Effector CD4-positive, alpha-beta T cell (primary cell): ENCODE data around the gene HIVEP3.

ENCODE experiments used
- DNase-seq: peaks from one replicate; pipeline ENCODE4 v3.0.0-alpha.2; 2020

HIVEP3 gene

GRCh38 chr1:41524676-41525675, 393.7 kb downstream of the HIVEP3 start:
- DNase-seq = no peak

- DNase-seq = no peak
Observed at GRCh38 chr1:41523949-41524675, 394.6 kb downstream of the HIVEP3 start.

- no peak for DNase-seq
Observed at GRCh38 chr1:41523071-41523470, 395.7 kb downstream of the HIVEP3 start.

DNA sequence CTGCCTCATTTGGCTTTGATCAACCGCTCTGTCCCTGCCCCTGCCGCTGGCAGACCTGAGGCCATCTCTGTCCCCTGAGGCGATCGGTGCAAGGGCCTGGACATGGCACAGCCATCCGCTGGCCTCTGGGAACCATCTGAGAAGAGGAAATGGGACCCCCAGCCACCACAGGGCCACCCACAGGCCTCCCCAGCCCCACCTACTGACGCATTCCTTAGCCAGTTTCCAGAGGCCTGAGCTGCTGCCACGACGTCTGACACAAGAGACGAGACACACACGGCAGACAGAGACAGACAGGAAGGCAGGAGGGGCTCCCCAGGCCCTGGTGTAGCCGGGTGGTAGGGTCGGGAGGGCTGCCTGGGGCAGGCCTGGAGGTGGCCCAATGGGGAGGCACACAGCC, 397.0 kb downstream of the HIVEP3 start:
- DNase-seq = no peak

DNA sequence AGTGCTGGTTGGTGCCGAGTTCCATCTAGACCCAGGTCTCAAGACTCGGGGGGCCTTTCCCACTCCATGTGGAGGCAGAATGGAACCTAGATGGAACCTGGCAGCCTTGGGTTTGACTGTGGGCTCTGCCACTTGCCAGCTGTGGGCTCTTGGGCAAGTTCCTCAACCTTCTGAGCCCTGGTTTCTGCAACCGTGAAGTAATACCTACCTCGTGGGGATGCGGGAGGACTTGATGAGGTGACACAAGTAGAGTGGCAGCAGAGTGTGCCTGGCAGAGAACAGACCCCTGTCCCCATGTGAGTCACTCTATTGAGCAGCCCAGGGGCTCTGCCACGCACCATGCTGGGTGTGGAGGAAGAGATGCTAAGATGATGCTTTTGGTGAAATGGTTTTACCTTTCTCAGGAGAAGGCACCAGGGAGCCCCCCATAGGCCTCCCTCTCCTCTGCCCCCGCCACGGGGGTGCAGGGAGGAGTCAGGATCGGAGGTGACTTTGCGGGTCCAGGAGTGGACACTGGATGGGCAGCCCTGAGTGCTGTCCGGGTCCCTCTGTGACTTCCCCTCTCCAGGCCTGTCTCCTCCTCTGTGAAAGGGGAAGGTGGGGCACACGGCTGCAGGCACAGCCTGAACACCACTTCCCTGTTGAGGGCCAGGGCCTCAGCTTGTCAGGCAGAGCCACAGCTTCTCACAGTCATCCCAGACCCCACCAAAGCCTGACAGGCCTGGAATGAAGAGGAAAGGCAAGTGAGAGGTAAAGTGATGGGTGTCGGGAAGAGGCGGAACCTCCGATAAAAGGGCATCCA, 397.6 kb downstream of the HIVEP3 start:
- DNase-seq = no peak

GRCh38 chr1:41519667-41520066, 399.1 kb downstream of the HIVEP3 start:
- DNase-seq = no peak

DNA sequence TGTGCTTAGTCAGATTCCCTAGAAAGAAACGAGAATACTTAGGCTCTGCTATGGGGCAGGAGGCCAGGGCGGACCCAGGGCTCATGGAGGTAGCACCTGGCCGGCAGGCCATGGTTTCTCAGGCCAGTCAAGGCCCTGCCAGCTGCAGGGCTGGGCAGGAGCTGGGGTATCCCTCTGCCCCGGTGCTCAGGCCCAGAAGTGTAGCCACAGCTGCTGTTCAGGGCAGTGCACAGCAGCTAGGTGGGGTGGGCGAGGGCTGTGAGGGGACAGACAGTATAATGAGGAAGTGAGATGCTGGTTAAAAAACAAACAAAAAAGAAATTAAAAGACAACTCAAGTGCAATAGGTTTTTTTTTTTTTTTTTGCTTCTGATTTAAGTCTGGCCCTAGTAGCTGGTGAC, 400.3 kb downstream of the HIVEP3 start:
- no peak for DNase-seq

- no peak for DNase-seq
Observed at GRCh38 chr1:41517062-41517438, 401.7 kb downstream of the HIVEP3 start.

GRCh38 chr1:41516168-41517061, 402.3 kb downstream of the HIVEP3 start:
- peak; percentile 14 for DNase-seq

GRCh38 chr1:41515778-41516167, 402.9 kb downstream of the HIVEP3 start:
- no peak for DNase-seq

- DNase-seq = no peak
Observed at GRCh38 chr1:41515131-41515678, 403.5 kb downstream of the HIVEP3 start.

- DNase-seq = no peak
Observed at GRCh38 chr1:41514381-41514780, 404.3 kb downstream of the HIVEP3 start.

- no peak for DNase-seq
Observed at GRCh38 chr1:41513383-41513735, 405.4 kb downstream of the HIVEP3 start.

DNA sequence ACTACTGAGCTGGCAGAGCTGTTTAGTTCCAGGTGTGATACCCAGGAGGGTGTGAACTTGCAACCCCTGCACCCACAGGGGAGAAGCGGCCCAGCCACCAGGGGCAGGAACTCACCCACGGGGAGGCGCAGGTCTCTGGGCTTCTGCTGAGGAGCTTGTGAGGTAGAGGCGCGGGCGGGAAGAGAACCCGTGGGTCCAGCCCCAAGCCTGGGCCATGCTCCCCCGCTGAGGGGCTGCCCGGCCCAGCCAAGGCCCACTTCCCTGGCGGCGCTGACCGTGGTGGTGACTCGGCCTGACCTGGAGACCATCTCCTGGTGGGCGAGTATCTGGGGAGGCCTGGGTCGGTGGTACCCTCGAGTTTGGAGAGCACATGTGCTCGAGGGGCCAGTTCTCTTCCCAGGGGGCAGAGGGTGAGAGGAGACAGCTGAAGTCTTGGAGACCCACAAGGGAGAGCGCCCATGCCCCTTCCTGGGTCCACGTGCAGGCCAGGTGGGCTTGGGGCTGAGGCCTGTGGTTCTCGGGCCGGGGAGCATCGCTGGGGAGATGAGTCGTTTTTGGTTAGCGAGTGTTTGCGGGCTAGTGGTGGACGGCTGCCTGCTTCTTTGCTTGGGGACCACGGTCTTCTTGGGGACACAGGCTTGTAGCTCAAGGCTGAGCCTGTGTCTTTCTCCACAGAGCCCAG, 405.9 kb downstream of the HIVEP3 start:
- no peak for DNase-seq

GRCh38 chr1:41511239-41511540, 407.5 kb downstream of the HIVEP3 start:
- DNase-seq = no peak

GRCh38 chr1:41510531-41511238, 408.0 kb downstream of the HIVEP3 start:
- no peak for DNase-seq

GRCh38 chr1:41509270-41509671, 409.5 kb downstream of the HIVEP3 start:
- DNase-seq = no peak

- DNase-seq = no peak
Observed at GRCh38 chr1:41508290-41508689, 410.4 kb downstream of the HIVEP3 start.

DNA sequence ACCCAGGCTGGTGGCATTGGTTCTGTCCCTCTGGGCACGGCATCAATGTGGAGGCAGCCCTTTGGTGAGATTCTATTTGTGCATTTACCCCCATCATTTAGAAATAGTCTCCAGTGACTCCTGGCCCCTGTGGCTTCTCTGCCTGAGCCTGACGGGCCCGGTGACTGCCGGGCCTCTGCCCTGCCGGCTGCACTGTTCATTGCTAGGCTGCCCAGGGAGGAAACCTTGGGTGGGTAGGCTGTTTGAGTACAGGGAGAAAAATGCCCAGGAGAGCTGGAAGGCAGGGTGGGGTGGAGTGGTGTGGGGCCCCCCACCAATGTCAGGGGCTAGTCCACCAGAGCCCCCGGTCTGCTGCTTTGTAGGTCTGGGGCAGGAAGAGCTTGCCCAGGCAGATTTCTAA, 410.9 kb downstream of the HIVEP3 start:
- no peak for DNase-seq

DNA sequence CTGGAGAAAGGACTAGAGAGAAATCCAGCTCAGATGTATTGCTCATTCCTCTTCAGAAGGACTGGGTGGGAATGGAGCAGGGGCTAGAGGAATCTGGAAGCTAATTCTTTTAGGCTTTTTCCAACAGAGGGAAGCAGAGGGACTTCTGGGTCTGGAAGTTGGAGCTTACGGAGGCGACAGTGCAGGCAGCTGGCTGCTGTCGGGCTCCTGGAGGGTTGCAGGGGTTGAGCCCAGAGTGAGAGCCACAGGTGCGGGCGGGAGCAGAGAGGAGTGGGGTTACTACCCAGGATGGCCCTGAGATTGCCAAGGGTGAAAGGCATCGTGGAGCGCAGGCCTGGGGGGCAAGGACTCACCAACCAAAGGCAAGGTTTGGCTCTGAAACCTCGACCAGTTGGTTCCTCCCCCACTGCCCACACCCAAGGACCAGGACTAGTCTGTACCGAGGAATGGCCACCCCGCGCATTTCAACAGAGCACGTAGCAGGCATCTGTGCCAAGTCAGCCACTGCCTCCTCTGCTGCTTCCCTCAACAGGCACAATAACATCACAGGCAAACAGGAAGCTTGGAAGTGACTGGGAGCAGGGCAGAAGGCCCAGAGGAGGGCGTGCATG, 411.5 kb downstream of the HIVEP3 start:
- no peak for DNase-seq
